Dedifferentiated amniotic fluid mesenchymal stem cell (primary cell): Measurements from ENCODE around the gene HABP2.

ENCODE experiments used
- DNase-seq: peaks from one replicate; pipeline ENCODE4 v3.0.0-alpha.2; 2016; ENCODE audit errors: extremely low spot score

The HABP2 gene

DNA sequence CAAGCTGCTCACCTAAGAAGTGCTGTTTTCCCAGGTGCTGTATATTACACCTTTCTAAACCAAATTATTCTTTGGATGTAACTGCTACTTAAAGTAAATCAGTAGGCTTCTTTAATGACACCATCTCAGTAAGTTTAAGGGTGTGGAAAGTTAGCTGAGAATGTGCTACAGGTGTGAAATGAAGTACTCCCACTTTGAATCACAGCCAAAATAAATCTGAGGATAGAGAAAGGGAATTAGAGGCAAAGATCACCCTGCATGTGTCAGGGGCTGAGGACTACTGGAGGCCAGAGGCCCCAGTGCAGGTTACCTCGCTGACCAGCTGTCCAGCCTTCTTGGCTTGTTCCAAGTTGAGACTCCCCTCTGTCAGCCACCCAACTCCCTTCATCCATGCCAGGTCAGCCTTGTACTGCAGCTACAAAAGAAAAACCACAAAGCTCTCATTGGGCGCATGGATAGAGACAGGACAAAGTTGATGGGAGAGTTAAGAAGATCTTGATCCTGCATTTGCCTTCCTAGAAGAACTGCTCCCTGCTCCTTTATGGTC lies 75.8 kb downstream of the HABP2 start:
- no peak for DNase-seq

DNA sequence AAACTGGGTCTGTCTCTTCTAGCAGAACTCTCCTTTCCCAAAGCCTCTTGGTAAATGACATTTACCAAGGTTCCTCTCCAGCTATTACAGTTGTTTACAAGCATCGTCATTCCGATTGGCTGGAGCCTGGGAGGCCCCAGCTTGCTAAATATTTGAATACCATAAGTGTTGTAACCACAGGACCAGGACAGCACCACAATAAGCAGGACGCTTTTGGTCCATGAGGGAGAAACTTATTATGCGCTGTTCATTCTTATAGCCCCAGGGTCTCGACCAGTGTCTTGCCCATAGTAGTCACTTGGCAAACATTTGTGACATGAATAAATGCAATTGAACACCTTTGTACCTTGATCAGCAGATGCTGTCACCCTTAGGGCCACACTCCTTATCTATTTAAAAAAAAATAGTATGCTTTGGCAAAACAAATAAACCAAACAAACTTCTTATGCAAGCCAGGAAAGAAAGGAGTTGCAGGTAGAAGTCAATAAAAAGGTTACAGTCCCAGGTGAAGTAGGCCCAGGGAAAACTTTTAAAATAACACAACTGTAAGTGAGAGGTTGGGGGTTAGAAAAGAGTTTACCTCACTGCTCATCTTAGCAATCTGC lies 78.2 kb downstream of the HABP2 start:
- DNase-seq, result no peak

DNA sequence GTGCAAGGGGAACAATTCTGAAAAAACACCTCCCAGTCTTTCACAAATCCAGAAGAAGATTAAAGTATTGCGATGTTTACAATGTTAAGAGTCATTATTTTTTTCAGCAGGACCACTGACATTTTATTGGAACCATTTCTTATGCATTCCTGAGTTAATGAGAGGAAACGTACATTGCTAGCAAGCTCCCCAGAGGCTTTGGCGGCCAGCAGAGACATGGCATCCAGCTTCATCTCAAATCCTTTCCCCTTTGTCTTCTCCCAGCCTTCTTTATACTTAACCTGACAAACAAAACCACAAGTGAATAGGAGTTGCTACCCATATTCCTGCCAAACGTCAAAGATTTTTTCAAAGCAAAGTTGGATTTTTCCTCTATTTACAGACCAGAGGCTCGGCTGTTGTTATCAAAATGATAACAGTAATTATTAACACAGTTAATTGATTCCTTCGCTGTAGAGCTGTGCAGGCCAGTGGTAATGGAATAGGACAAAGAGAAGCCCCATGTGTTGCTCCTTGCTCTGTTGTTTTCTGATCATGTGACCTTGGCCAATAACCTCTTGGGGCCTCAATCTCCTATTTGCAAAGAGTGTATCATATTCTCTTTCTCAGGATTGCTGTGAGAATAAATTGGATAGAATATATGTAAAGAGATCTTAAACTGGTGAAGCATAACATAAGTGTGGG lies 79.0 kb downstream of the HABP2 start:
- DNase-seq, result no peak
